Measurements from ENCODE around the gene ITPR1.

Gene ITPR1

DNA sequence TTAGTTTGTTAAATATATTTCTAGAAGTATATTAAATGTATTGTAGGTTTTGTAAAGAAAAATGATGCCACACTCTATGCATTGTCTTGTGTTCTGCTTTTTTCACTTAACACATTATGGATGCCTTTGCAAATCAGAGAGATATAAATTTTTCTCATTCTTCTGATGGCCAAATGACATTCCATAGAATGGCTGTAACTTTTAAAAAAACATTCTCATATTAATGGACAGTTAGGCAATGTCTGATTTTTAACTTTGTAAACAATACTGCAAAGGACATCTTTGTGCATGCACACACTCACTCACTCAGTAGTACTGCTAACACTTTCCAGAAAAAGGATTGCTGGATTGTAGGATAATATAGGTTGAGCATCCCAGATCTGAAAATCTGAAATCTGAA, 195.9 kb downstream of the ITPR1 start:
- Histone ChIP-seq H3K27me3 (replicated peaks; ENCODE audit: control insufficient read depth, insufficient read depth, low read length, poor library complexity, severe bottlenecking) (no peaks in the 10 kb centered on the region), H3K36me3 (ENCODE audit: control insufficient read depth, insufficient read depth, low read length) (peaks cover 51% of the 10 kb centered on the region), H3K27ac (ENCODE audit: insufficient read depth, low read length, poor library complexity, severe bottlenecking) (no peak overlapping the region), H3K9me3 (ENCODE audit: control insufficient read depth, low read length) (no peaks in the 10 kb centered on the region), H3K4me3 (ENCODE audit: insufficient read depth, low read depth, low read length, poor library complexity, severe bottlenecking) (no peak overlapping the region), H3K4me1 (ENCODE audit: control insufficient read depth, insufficient read depth, low read length, poor library complexity, severe bottlenecking) (no peaks in the 10 kb centered on the region)
- no peak for DNase-seq

DNA sequence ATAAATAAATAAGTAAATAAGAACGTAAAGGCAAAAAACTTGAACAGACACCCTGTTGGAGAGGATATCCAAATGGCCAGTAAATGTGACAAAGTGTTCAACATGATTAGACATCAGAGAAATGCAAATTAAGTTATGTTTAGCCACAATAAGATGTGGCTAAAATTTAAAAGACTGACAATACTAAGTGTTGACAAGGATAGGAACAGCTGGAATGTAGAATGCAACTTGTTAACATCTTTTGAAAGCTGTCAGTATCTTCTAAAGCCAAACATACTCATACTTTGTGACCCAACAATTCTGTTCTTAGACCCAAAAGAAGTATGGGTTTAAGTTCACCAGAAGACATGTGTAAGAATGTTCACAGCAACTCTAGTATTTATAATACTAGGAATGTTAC, 197.1 kb downstream of the ITPR1 start:
- H3K9me3 ChIP-seq (ENCODE audit: control insufficient read depth, low read length) = no peaks in the 10 kb centered on the region
- H3K36me3 ChIP-seq (ENCODE audit: control insufficient read depth, insufficient read depth, low read length) = peaks cover 51% of the 10 kb centered on the region
- H3K4me1 ChIP-seq (ENCODE audit: control insufficient read depth, insufficient read depth, low read length, poor library complexity, severe bottlenecking) = no peaks in the 10 kb centered on the region
- H3K4me3 ChIP-seq (ENCODE audit: insufficient read depth, low read depth, low read length, poor library complexity, severe bottlenecking) = no peak overlapping the region
- H3K27me3 ChIP-seq (replicated peaks; ENCODE audit: control insufficient read depth, insufficient read depth, low read length, poor library complexity, severe bottlenecking) = no peaks in the 10 kb centered on the region
- H3K27ac ChIP-seq (ENCODE audit: insufficient read depth, low read length, poor library complexity, severe bottlenecking) = no peak overlapping the region
- DNase-seq = no peak

DNA sequence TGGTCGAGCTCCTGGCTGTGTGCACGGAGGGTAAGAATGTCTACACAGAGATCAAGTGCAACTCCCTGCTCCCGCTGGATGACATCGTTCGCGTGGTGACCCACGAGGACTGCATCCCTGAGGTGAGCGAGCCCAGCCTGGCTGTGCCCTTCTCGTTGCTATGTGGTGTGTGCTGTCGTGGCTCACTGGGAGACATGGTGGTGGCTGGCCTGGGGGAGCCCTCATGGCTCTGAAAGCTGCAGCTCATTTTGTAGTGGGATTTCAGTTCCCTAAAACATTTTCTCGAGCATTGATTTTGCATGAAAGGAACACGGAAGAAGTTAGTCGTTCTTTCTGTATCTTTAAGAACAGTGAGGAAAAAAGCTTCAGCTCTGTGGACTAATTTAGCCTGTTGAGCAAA, 200.5 kb downstream of the ITPR1 start:
- H3K27me3 ChIP-seq (replicated peaks; ENCODE audit: control insufficient read depth, insufficient read depth, low read length, poor library complexity, severe bottlenecking) = no peaks in the 10 kb centered on the region
- peaks cover 27% of the 10 kb centered on the region for H3K36me3 ChIP-seq (ENCODE audit: control insufficient read depth, insufficient read depth, low read length)
- no peak overlapping the region for H3K4me3 ChIP-seq (ENCODE audit: insufficient read depth, low read depth, low read length, poor library complexity, severe bottlenecking)
- H3K4me1 ChIP-seq (ENCODE audit: control insufficient read depth, insufficient read depth, low read length, poor library complexity, severe bottlenecking) = no peaks in the 10 kb centered on the region
- no peak overlapping the region for H3K27ac ChIP-seq (ENCODE audit: insufficient read depth, low read length, poor library complexity, severe bottlenecking)
- DNase-seq = no peak
- no peaks in the 10 kb centered on the region for H3K9me3 ChIP-seq (ENCODE audit: control insufficient read depth, low read length)

DNA sequence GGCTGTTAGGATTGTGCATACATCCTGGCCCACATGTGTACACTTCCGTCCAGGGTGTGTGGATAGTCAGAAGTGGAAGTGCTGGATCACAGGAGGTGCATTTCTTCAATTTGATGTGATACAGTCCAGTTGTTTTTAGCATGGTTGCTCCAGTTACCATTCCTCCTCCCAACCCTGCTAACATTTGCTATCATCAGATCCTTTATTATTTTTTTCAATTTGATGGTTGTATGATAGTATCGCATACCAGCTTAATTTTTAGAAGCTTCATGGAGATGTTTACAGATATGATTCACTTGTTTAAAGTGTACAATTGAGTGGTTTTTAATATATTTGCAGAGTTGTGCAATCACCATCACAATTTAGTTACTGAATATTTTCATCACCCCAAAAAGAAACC, 202.7 kb downstream of the ITPR1 start:
- no peaks in the 10 kb centered on the region for H3K9me3 ChIP-seq (ENCODE audit: control insufficient read depth, low read length)
- no peak for DNase-seq
- no peak overlapping the region for H3K4me3 ChIP-seq (ENCODE audit: insufficient read depth, low read depth, low read length, poor library complexity, severe bottlenecking)
- no peak overlapping the region for H3K27ac ChIP-seq (ENCODE audit: insufficient read depth, low read length, poor library complexity, severe bottlenecking)
- no peaks in the 10 kb centered on the region for H3K4me1 ChIP-seq (ENCODE audit: control insufficient read depth, insufficient read depth, low read length, poor library complexity, severe bottlenecking)
- H3K27me3 ChIP-seq (replicated peaks; ENCODE audit: control insufficient read depth, insufficient read depth, low read length, poor library complexity, severe bottlenecking) = no peaks in the 10 kb centered on the region
- peaks cover 24% of the 10 kb centered on the region for H3K36me3 ChIP-seq (ENCODE audit: control insufficient read depth, insufficient read depth, low read length)

DNA sequence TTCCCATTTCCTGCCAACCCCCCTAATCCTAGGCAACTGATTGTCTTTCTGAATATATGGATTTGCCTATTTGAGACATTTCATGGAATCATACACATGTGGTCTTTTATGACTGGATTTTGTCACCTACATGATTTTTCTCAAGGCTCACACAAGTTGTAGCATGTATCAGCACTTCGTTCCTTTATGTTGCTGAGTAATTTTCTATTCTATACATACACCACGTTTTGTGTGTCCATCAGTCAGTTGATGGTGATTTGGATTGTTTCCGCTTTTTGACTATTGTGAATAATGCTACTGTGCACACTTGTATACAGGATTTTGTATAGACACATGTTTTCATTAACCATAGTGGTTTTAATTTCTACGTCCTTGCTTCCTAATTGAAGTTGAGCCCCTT, 203.1 kb downstream of the ITPR1 start:
- no peak for DNase-seq
- Histone ChIP-seq H3K36me3 (ENCODE audit: control insufficient read depth, insufficient read depth, low read length) (peaks cover 28% of the 10 kb centered on the region), H3K4me1 (ENCODE audit: control insufficient read depth, insufficient read depth, low read length, poor library complexity, severe bottlenecking) (no peaks in the 10 kb centered on the region), H3K9me3 (ENCODE audit: control insufficient read depth, low read length) (no peaks in the 10 kb centered on the region), H3K27ac (ENCODE audit: insufficient read depth, low read length, poor library complexity, severe bottlenecking) (no peak overlapping the region), H3K4me3 (ENCODE audit: insufficient read depth, low read depth, low read length, poor library complexity, severe bottlenecking) (no peak overlapping the region), H3K27me3 (replicated peaks; ENCODE audit: control insufficient read depth, insufficient read depth, low read length, poor library complexity, severe bottlenecking) (no peaks in the 10 kb centered on the region)

GRCh38 chr3:4698125-4698821, 205.1 kb downstream of the ITPR1 start:
- no peak overlapping the region for H3K27ac ChIP-seq (ENCODE audit: insufficient read depth, low read length, poor library complexity, severe bottlenecking)
- no peaks in the 10 kb centered on the region for H3K27me3 ChIP-seq (replicated peaks; ENCODE audit: control insufficient read depth, insufficient read depth, low read length, poor library complexity, severe bottlenecking)
- H3K4me1 ChIP-seq (ENCODE audit: control insufficient read depth, insufficient read depth, low read length, poor library complexity, severe bottlenecking) = no peaks in the 10 kb centered on the region
- no peak for DNase-seq
- H3K36me3 ChIP-seq (ENCODE audit: control insufficient read depth, insufficient read depth, low read length) = peaks cover 37% of the 10 kb centered on the region
- H3K9me3 ChIP-seq (ENCODE audit: control insufficient read depth, low read length) = no peaks in the 10 kb centered on the region
- no peak overlapping the region for H3K4me3 ChIP-seq (ENCODE audit: insufficient read depth, low read depth, low read length, poor library complexity, severe bottlenecking)

DNA sequence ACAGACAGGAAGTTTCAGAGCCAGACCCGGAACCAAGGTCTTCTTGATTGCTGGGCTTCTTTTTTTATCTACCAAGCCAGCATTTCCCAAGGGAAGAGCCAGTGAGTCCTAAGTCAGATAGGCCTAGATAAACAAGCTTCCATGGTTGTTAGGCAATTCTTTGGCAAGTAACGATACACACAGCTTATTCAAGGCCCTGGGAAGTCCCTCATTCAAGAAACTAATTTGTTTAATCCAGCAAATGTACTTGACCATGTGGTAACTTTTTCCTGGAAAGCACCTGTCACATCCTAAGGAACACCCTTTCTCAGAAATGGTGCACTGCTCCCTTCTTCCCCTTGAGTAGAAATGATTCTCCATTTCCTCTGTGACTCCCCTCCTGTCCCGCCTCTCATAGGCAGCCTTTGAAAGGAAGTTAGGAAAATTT, 209.9 kb downstream of the ITPR1 start:
- H3K27me3 ChIP-seq (replicated peaks; ENCODE audit: control insufficient read depth, insufficient read depth, low read length, poor library complexity, severe bottlenecking) = no peaks in the 10 kb centered on the region
- no peak overlapping the region for H3K27ac ChIP-seq (ENCODE audit: insufficient read depth, low read length, poor library complexity, severe bottlenecking)
- no peak for DNase-seq
- H3K4me3 ChIP-seq (ENCODE audit: insufficient read depth, low read depth, low read length, poor library complexity, severe bottlenecking) = no peak overlapping the region
- H3K9me3 ChIP-seq (ENCODE audit: control insufficient read depth, low read length) = no peaks in the 10 kb centered on the region
- peaks cover 56% of the 10 kb centered on the region for H3K36me3 ChIP-seq (ENCODE audit: control insufficient read depth, insufficient read depth, low read length)
- no peaks in the 10 kb centered on the region for H3K4me1 ChIP-seq (ENCODE audit: control insufficient read depth, insufficient read depth, low read length, poor library complexity, severe bottlenecking)

- Histone ChIP-seq H3K27ac (ENCODE audit: insufficient read depth, low read length, poor library complexity, severe bottlenecking) (no peak overlapping the region), H3K36me3 (ENCODE audit: control insufficient read depth, insufficient read depth, low read length) (peaks cover 52% of the 10 kb centered on the region), H3K4me1 (ENCODE audit: control insufficient read depth, insufficient read depth, low read length, poor library complexity, severe bottlenecking) (no peaks in the 10 kb centered on the region), H3K9me3 (ENCODE audit: control insufficient read depth, low read length) (no peaks in the 10 kb centered on the region), H3K27me3 (replicated peaks; ENCODE audit: control insufficient read depth, insufficient read depth, low read length, poor library complexity, severe bottlenecking) (no peaks in the 10 kb centered on the region), H3K4me3 (ENCODE audit: insufficient read depth, low read depth, low read length, poor library complexity, severe bottlenecking) (no peak overlapping the region)
- DNase-seq = no peak
These were observed 211.4 kb downstream of the ITPR1 start for GRCh38 chr3:4704552-4704951.

GRCh38 chr3:4707324-4707723, 214.2 kb downstream of the ITPR1 start:
- no peak overlapping the region for H3K27ac ChIP-seq (ENCODE audit: insufficient read depth, low read length, poor library complexity, severe bottlenecking)
- no peaks in the 10 kb centered on the region for H3K4me1 ChIP-seq (ENCODE audit: control insufficient read depth, insufficient read depth, low read length, poor library complexity, severe bottlenecking)
- no peak for DNase-seq
- no peaks in the 10 kb centered on the region for H3K27me3 ChIP-seq (replicated peaks; ENCODE audit: control insufficient read depth, insufficient read depth, low read length, poor library complexity, severe bottlenecking)
- H3K9me3 ChIP-seq (ENCODE audit: control insufficient read depth, low read length) = no peaks in the 10 kb centered on the region
- no peak overlapping the region for H3K4me3 ChIP-seq (ENCODE audit: insufficient read depth, low read depth, low read length, poor library complexity, severe bottlenecking)
- peaks cover 41% of the 10 kb centered on the region for H3K36me3 ChIP-seq (ENCODE audit: control insufficient read depth, insufficient read depth, low read length)

GRCh38 chr3:4708230-4708629, 215.1 kb downstream of the ITPR1 start:
- no peaks in the 10 kb centered on the region for H3K27me3 ChIP-seq (replicated peaks; ENCODE audit: control insufficient read depth, insufficient read depth, low read length, poor library complexity, severe bottlenecking)
- no peak for DNase-seq
- H3K36me3 ChIP-seq (ENCODE audit: control insufficient read depth, insufficient read depth, low read length) = peaks cover 32% of the 10 kb centered on the region
- no peak overlapping the region for H3K27ac ChIP-seq (ENCODE audit: insufficient read depth, low read length, poor library complexity, severe bottlenecking)
- no peak overlapping the region for H3K4me3 ChIP-seq (ENCODE audit: insufficient read depth, low read depth, low read length, poor library complexity, severe bottlenecking)
- H3K4me1 ChIP-seq (ENCODE audit: control insufficient read depth, insufficient read depth, low read length, poor library complexity, severe bottlenecking) = no peaks in the 10 kb centered on the region
- no peaks in the 10 kb centered on the region for H3K9me3 ChIP-seq (ENCODE audit: control insufficient read depth, low read length)

Measured in effector memory CD4-positive, alpha-beta T cell (primary cell).